CD8-positive, alpha-beta memory T cell (primary cell): ENCODE results near the gene BCL2L1. TPM values are rescaled to one million over a fixed set of nuclear protein-coding genes. Genes with fewer than 3 reads are reported as not detected.
"Not testable (repeated sequence)": the region's sequence is repeated elsewhere in the genome, so short reads cannot be mapped to it uniquely, and the experiment has no call there.

Experiments used
- CTCF ChIA-PET: fragments of 350-600 bp; sonication (Branson Sonifier 250); formaldehyde crosslinking; loops from one replicate; lab custom pipeline; 2021; ENCODE audit warnings: antibody characterized with exemption; lab: Charles Lee
- POLR2A ChIA-PET: fragments of 350-600 bp; sonication (Branson Sonifier 250); formaldehyde crosslinking; loops from one replicate; lab custom pipeline; 2021; ENCODE audit warnings: antibody characterized with exemption; lab: Charles Lee
- DNase-seq, 5 donors: peaks; one replicate each; pipeline versions ENCODE4 v3.0.0 to v3.0.0-alpha.2; 2020 to 2022; ENCODE audit warnings: mixed read lengths in 1 of 5
- H3K27ac ChIP-seq: one replicate; pipeline ENCODE4 v1.7.0; 2013; ENCODE audit warnings: low read depth, mild to moderate bottlenecking, low read length, moderate library complexity
- H3K27me3 ChIP-seq: 2 replicates; pipeline ENCODE4 v1.7.0; 2013; ENCODE audit warnings: low read length, mild to moderate bottlenecking; ENCODE audit not compliant: insufficient read depth, poor library complexity, severe bottlenecking
- H3K36me3 ChIP-seq: 2 replicates; pipeline ENCODE4 v1.7.0; 2013; ENCODE audit warnings: mild to moderate bottlenecking, low read length, moderate library complexity; ENCODE audit not compliant: insufficient read depth
- H3K4me1 ChIP-seq: 2 replicates; pipeline ENCODE4 v1.7.0; 2013; ENCODE audit warnings: mild to moderate bottlenecking, low read length, moderate library complexity; ENCODE audit not compliant: insufficient read depth
- H3K4me3 ChIP-seq: 2 replicates; pipeline ENCODE4 v1.7.0; 2013; ENCODE audit warnings: mild to moderate bottlenecking, low read length
- H3K9me3 ChIP-seq: 2 replicates; pipeline ENCODE4 v1.7.0; 2013; ENCODE audit warnings: mild to moderate bottlenecking, low read length
- H3K27ac Mint-ChIP-seq, 8 donors: one replicate each; pipeline ENCODE4 v1.8.0; 2020 to 2021; ENCODE audit warnings: mixed read lengths in 8 of 8, mild to moderate bottlenecking in 6 of 8, inconsistent platforms in 3 of 8, moderate library complexity in 3 of 8
- H3K27me3 Mint-ChIP-seq, 2 donors: one replicate each; pipeline ENCODE4 v1.8.0; 2020 to 2021; ENCODE audit warnings: mixed read lengths in 2 of 2, mild to moderate bottlenecking in 1 of 2, moderate library complexity in 1 of 2
- H3K36me3 Mint-ChIP-seq, 3 donors: one replicate each; pipeline ENCODE4 v1.8.0; 2020 to 2021; ENCODE audit warnings: mixed read lengths in 3 of 3, inconsistent platforms in 1 of 3, mild to moderate bottlenecking in 1 of 3
- H3K4me1 Mint-ChIP-seq, 3 donors: one replicate each; pipeline ENCODE4 v1.8.0; 2020 to 2021; ENCODE audit warnings: mixed read lengths in 3 of 3, inconsistent platforms in 1 of 3, mild to moderate bottlenecking in 1 of 3
- H3K4me3 Mint-ChIP-seq, 7 donors: one replicate each; pipeline ENCODE4 v1.8.0; 2020 to 2021; ENCODE audit warnings: mixed read lengths in 7 of 7, mild to moderate bottlenecking in 6 of 7, moderate library complexity in 4 of 7, inconsistent platforms in 2 of 7
- H3K9me3 Mint-ChIP-seq, 5 donors: one replicate each; pipeline ENCODE4 v1.8.0; 2020 to 2022; ENCODE audit warnings: mixed read lengths in 5 of 5, mild to moderate bottlenecking in 3 of 5, moderate library complexity in 2 of 5, inconsistent platforms in 1 of 5
- polyA plus RNA-seq: library from polyadenylated mRNA; unstranded; fragments of 300-500 nt; fragmentation: Illumina TruSeq; gene quantifications from one replicate; pipeline ENCODE4 v1.2.3, GENCODE V29; 2021
- total RNA-seq, 2 experiments: library from RNA; stranded (reverse); gene quantifications; one replicate each; pipeline ENCODE4 v1.2.3, GENCODE V29; 2021

BCL2L1 gene
- total and polyA plus RNA-seq, 3 experiments from 2014 or later = 32.1 to 328 (median 328) TPM

- Histone ChIP-seq H3K27me3 (no peaks in the 10 kb centered on the region), H3K27ac (peak overlapping the region; percentile 65), H3K4me1 (peaks cover 33% of the 10 kb centered on the region), H3K9me3 (no peaks in the 10 kb centered on the region), H3K4me3 (peak overlapping the region; percentile 72), H3K36me3 (peaks cover 8% of the 10 kb centered on the region)
- peak overlapping the region; percentile 3 to 88 (median 79) for H3K4me3 Mint-ChIP-seq
- DNase-seq = peak; percentile 67 to 85 (median 75)
- CTCF ChIA-PET = interaction anchor here (0.6 to 9.5 kb wide), 29 partner anchors 9 to 190 kb away, joined by 3 to 295 read pairs (median 5); partner anchors contain the start of genes BCL2L1 and TPX2
- peaks cover 41 to 46% (median 45%) of the 10 kb centered on the region in 3 donors for H3K4me1 Mint-ChIP-seq
- H3K36me3 Mint-ChIP-seq = peaks cover 0 to 23% (median 2%) of the 10 kb centered on the region in 3 donors
- H3K27me3 Mint-ChIP-seq = no peaks in the 10 kb centered on the region
- no peaks in the 10 kb centered on the region for H3K9me3 Mint-ChIP-seq
- peak overlapping the region; percentile 48 to 96 (median 86) for H3K27ac Mint-ChIP-seq
- POLR2A ChIA-PET = interaction anchor here (0.6 to 3.1 kb wide), 2 partner anchors 61 to 495 kb away, joined by 4 to 68 read pairs; partner anchors contain the start of gene BCL2L1
Observed at GRCh38 chr20:31661625-31662371, 60.9 kb downstream of the BCL2L1 start.

- Mint-ChIP-seq H3K4me3 (no peak overlapping the region), H3K36me3 (no peaks in the 10 kb centered on the region), H3K4me1 (no peaks in the 10 kb centered on the region), H3K27ac (no peak overlapping the region), H3K27me3 (peaks cover 0 to 10% of the 10 kb centered on the region in 2 donors), H3K9me3 (no peaks in the 10 kb centered on the region)
- POLR2A ChIA-PET = interaction anchor here (0.7 kb wide), 1 partner anchor 50 kb away, joined by 5 read pairs; no protein-coding TSS in a partner anchor
- Histone ChIP-seq H3K4me1 (no peaks in the 10 kb centered on the region), H3K4me3 (no peak overlapping the region), H3K27me3 (no peaks in the 10 kb centered on the region), H3K36me3 (no peaks in the 10 kb centered on the region), H3K27ac (no peak overlapping the region), H3K9me3 (no peaks in the 10 kb centered on the region)
- CTCF ChIA-PET = interaction anchor here (9.5 kb wide), 1 partner anchor 69 kb away, joined by 295 read pairs; the partner anchor contains the start of gene BCL2L1
- no peak for DNase-seq
Observed at GRCh38 chr20:31654534-31654933, 68.1 kb downstream of the BCL2L1 start.

- Mint-ChIP-seq H3K4me1 (no peaks in the 10 kb centered on the region), H3K9me3 (no peaks in the 10 kb centered on the region), H3K4me3 (no peak overlapping the region), H3K27ac (peak overlapping the region in 1 of 8 donors; percentile 79), H3K27me3 (peaks cover 0 to 10% of the 10 kb centered on the region in 2 donors), H3K36me3 (no peaks in the 10 kb centered on the region)
- POLR2A ChIA-PET = no interaction called here
- H3K9me3 ChIP-seq = no peaks in the 10 kb centered on the region
- no peak overlapping the region for H3K4me3 ChIP-seq
- no peak overlapping the region for H3K27ac ChIP-seq
- DNase-seq = no peak
- H3K36me3 ChIP-seq = no peaks in the 10 kb centered on the region
- CTCF ChIA-PET = interaction anchor here (9.5 kb wide), 1 partner anchor 70 kb away, joined by 295 read pairs; the partner anchor contains the start of gene BCL2L1
- no peaks in the 10 kb centered on the region for H3K27me3 ChIP-seq
- no peaks in the 10 kb centered on the region for H3K4me1 ChIP-seq
Observed at GRCh38 chr20:31653561-31653960, 69.1 kb downstream of the BCL2L1 start.

GRCh38 chr20:31652917-31653396 lies 69.7 kb downstream of the BCL2L1 start:
- no peaks in the 10 kb centered on the region for H3K9me3 Mint-ChIP-seq
- no peaks in the 10 kb centered on the region for H3K27me3 ChIP-seq
- ChIA-PET POLR2A (no interaction called here), CTCF (interaction anchor here (1.1 to 3.3 kb wide), 2 partner anchors 9 to 71 kb away, joined by 4 to 9 read pairs; no protein-coding TSS in a partner anchor)
- no peaks in the 10 kb centered on the region for H3K36me3 Mint-ChIP-seq
- no peak overlapping the region for H3K27ac ChIP-seq
- H3K27me3 Mint-ChIP-seq = peaks cover 0 to 10% of the 10 kb centered on the region in 2 donors
- H3K36me3 ChIP-seq = no peaks in the 10 kb centered on the region
- H3K9me3 ChIP-seq = no peaks in the 10 kb centered on the region
- H3K27ac Mint-ChIP-seq = no peak overlapping the region
- no peak overlapping the region for H3K4me3 ChIP-seq
- H3K4me3 Mint-ChIP-seq = no peak overlapping the region
- no peaks in the 10 kb centered on the region for H3K4me1 ChIP-seq
- DNase-seq = no peak
- H3K4me1 Mint-ChIP-seq = no peaks in the 10 kb centered on the region

GRCh38 chr20:31648104-31648503 lies 74.6 kb downstream of the BCL2L1 start:
- H3K4me3 Mint-ChIP-seq, H3K9me3 Mint-ChIP-seq, POLR2A ChIA-PET, H3K4me1 ChIP-seq, H3K36me3 ChIP-seq, H3K4me3 ChIP-seq, H3K27ac ChIP-seq, H3K4me1 Mint-ChIP-seq, DNase-seq, H3K27ac Mint-ChIP-seq, H3K27me3 ChIP-seq, H3K36me3 Mint-ChIP-seq, H3K9me3 ChIP-seq: not testable (repeated sequence)
- H3K27me3 Mint-ChIP-seq = peaks cover 0 to 12% of the 10 kb centered on the region in 2 donors
- CTCF ChIA-PET = interaction anchor here (1.3 to 1.4 kb wide), 2 partner anchors 35 to 75 kb away, joined by 3 to 4 read pairs; no protein-coding TSS in a partner anchor

GRCh38 chr20:31644701-31645100 lies 78.0 kb downstream of the BCL2L1 start:
- CTCF ChIA-PET = interaction anchor here (1.2 to 1.9 kb wide), 3 partner anchors 11 to 79 kb away, joined by 4 to 6 read pairs (median 4); no protein-coding TSS in a partner anchor

GRCh38 chr20:31643522-31643921 lies 79.1 kb downstream of the BCL2L1 start:
- no peaks in the 10 kb centered on the region for H3K9me3 Mint-ChIP-seq
- H3K27me3 Mint-ChIP-seq = peaks cover 2 to 24% of the 10 kb centered on the region in 2 donors
- no peak overlapping the region for H3K27ac Mint-ChIP-seq
- ChIA-PET CTCF (interaction anchor here (1.7 to 1.9 kb wide), 2 partner anchors 77 to 80 kb away, joined by 4 to 6 read pairs; no protein-coding TSS in a partner anchor), POLR2A (no interaction called here)
- Histone ChIP-seq H3K27ac (no peak overlapping the region), H3K36me3 (no peaks in the 10 kb centered on the region), H3K27me3 (peaks cover 9% of the 10 kb centered on the region), H3K4me3 (no peak overlapping the region), H3K9me3 (no peaks in the 10 kb centered on the region), H3K4me1 (peaks cover 8% of the 10 kb centered on the region)
- H3K4me1 Mint-ChIP-seq = peaks cover 7 to 22% (median 12%) of the 10 kb centered on the region in 3 donors
- no peak for DNase-seq
- no peak overlapping the region for H3K4me3 Mint-ChIP-seq
- H3K36me3 Mint-ChIP-seq = no peaks in the 10 kb centered on the region

More at GRCh38 chr20:31644701-31645100, 78.0 kb downstream of the BCL2L1 start:
- no peak for DNase-seq
- H3K4me3 ChIP-seq = no peak overlapping the region
- no peaks in the 10 kb centered on the region for H3K9me3 Mint-ChIP-seq
- peaks cover 5% of the 10 kb centered on the region for H3K27me3 ChIP-seq
- POLR2A ChIA-PET = no interaction called here
- peak overlapping the region in 1 of 8 donors; percentile 68 for H3K27ac Mint-ChIP-seq
- no peaks in the 10 kb centered on the region for H3K36me3 ChIP-seq
- H3K4me1 Mint-ChIP-seq = peaks cover 7 to 22% (median 12%) of the 10 kb centered on the region in 3 donors
- peaks cover 0 to 19% of the 10 kb centered on the region in 2 donors for H3K27me3 Mint-ChIP-seq
- no peaks in the 10 kb centered on the region for H3K36me3 Mint-ChIP-seq
- H3K27ac ChIP-seq = no peak overlapping the region
- H3K9me3 ChIP-seq = no peaks in the 10 kb centered on the region
- H3K4me1 ChIP-seq = peaks cover 8% of the 10 kb centered on the region
- H3K4me3 Mint-ChIP-seq = no peak overlapping the region
